Aortic smooth muscle cell (primary cell): ENCODE data around the gene RREB1. TPM values are rescaled to one million over a fixed set of nuclear protein-coding genes. Genes with fewer than 3 reads are reported as not detected.

ENCODE experiments used
- total RNA-seq: library from RNA; depleted of rRNA; stranded (reverse); fragments of >200 nt; gene quantifications from 2 replicates; pipeline ENCODE4 v1.2.3, GENCODE V29; 2014

RREB1 gene
- 9.6 and 12.6 TPM in 2 replicates for total RNA-seq

GRCh38 chr6:7107578-7108195 lies at the start of gene RREB1:
Gene RREB1 (plus strand): TSS chr6:7107961. CDS start chr6:7181912, 73,951 bp downstream.

Other genes starting within 250 kb of the RREB1 start
- 70.8 and 109 TPM in 2 replicates for gene SSR1, start 205.2 kb downstream of the RREB1 start, total RNA-seq